NCI-H2029 (cell line): Measurements from ENCODE around the gene SST.

ENCODE experiments used
- DNase-seq: peaks from one replicate; lab custom pipeline; 2025; lab: John Stamatoyannopoulos, UW

Gene SST

GRCh38 chr3:187669675-187670504, at the start of gene SST:
Gene SST, minus strand, starts transcription at chr3:187670394. Its CDS starts 103 bp downstream, at chr3:187670291.
- no peak for DNase-seq

- DNase-seq = no peak
Observed at GRCh38 chr3:187719628-187720336, 49.6 kb upstream of the SST start.

- no peak for DNase-seq
Observed at GRCh38 chr3:187718802-187719201, 48.6 kb upstream of the SST start.

GRCh38 chr3:187717572-187717971, 47.4 kb upstream of the SST start:
- DNase-seq = no peak

- DNase-seq = peak; percentile 46
Observed at GRCh38 chr3:187714404-187714979, 44.3 kb upstream of the SST start.

GRCh38 chr3:187713504-187713903, 43.3 kb upstream of the SST start:
- DNase-seq = no peak

GRCh38 chr3:187709155-187709554, 39.0 kb upstream of the SST start:
- no peak for DNase-seq

GRCh38 chr3:187708696-187709095, 38.5 kb upstream of the SST start:
- no peak for DNase-seq

- peak; percentile 5 for DNase-seq
Observed at GRCh38 chr3:187706971-187707370, 36.8 kb upstream of the SST start.

GRCh38 chr3:187705164-187705563, 35.0 kb upstream of the SST start:
- no peak for DNase-seq

GRCh38 chr3:187702507-187703033, 32.4 kb upstream of the SST start, which contains the start of gene RTP2:
Gene RTP2, minus strand, starts transcription at chr3:187702557. Its CDS starts 429 bp downstream, at chr3:187702128.
- no peak for DNase-seq

- no peak for DNase-seq
Observed at GRCh38 chr3:187700249-187700648, 30.1 kb upstream of the SST start.

GRCh38 chr3:187698499-187699399, 28.6 kb upstream of the SST start:
- DNase-seq = peak; percentile 45

- no peak for DNase-seq
Observed at GRCh38 chr3:187696021-187696420, 25.8 kb upstream of the SST start.

- DNase-seq = no peak
Observed at GRCh38 chr3:187695449-187695848, 25.3 kb upstream of the SST start.

GRCh38 chr3:187694801-187695200, 24.6 kb upstream of the SST start:
- no peak for DNase-seq

GRCh38 chr3:187693431-187693830, 23.2 kb upstream of the SST start:
- DNase-seq = no peak

- DNase-seq = no peak
Observed at GRCh38 chr3:187689984-187690383, 19.8 kb upstream of the SST start.

- DNase-seq = no peak
Observed at GRCh38 chr3:187686621-187687273, 16.6 kb upstream of the SST start.

GRCh38 chr3:187685948-187686347, 15.8 kb upstream of the SST start:
- DNase-seq = no peak

- no peak for DNase-seq
Observed at GRCh38 chr3:187684880-187685279, 14.7 kb upstream of the SST start.
